ENCODE results near the gene NUBP2.

GRCh38 chr16:1746693-1747195 lies 36.0 kb upstream of the NUBP2 start:
- TF ChIP-seq EZH2phosphoT487 (IDR thresholded peaks at IDR 0.05; ENCODE audit: unreplicated experiment) (no peak), POLR2AphosphoS5 (IDR thresholded peaks at IDR 0.05; ENCODE audit: low read depth) (no peak), CTCF (conservative IDR thresholded peaks at IDR 0.05; ENCODE audit: low read depth in 2 of 2) (no peak), EZH2 (IDR thresholded peaks at IDR 0.05; ENCODE audit: low read depth, unreplicated experiment) (no peak), JUNB (IDR thresholded peaks at IDR 0.05; ENCODE audit: unreplicated experiment) (no peak), STAT1 (IDR thresholded peaks at IDR 0.05; ENCODE audit: unreplicated experiment) (no peak), ZNF114 (CRISPR knock-in tag; IDR thresholded peaks at IDR 0.05) (no peak), REST (IDR thresholded peaks at IDR 0.05; ENCODE audit: unreplicated experiment) (no peak), CREB1 (CRISPR knock-in tag; IDR thresholded peaks at IDR 0.05; ENCODE audit: low read depth) (no peak), ZNF331 (CRISPR knock-in tag; IDR thresholded peaks at IDR 0.05; ENCODE audit: low read depth) (no peak), ETS1 (IDR thresholded peaks at IDR 0.05) (no peak), ZNF462 (CRISPR knock-in tag; IDR thresholded peaks at IDR 0.05) (no peak)
